Activated CD8-positive, alpha-beta memory T cell treated with anti-CD3 and anti-CD28 coated beads, Interleukin-2, amount 50 U/mL, for 4 hours (primary cell): ENCODE measurements around the gene NEDD4.
"Not testable (repeated sequence)": the region's sequence is repeated elsewhere in the genome, so short reads cannot be mapped to it uniquely, and the experiment has no call there.

Experiments
- DNase-seq: peaks from one replicate; pipeline ENCODE4 v3.0.0-alpha.2; 2020

NEDD4 gene

DNA sequence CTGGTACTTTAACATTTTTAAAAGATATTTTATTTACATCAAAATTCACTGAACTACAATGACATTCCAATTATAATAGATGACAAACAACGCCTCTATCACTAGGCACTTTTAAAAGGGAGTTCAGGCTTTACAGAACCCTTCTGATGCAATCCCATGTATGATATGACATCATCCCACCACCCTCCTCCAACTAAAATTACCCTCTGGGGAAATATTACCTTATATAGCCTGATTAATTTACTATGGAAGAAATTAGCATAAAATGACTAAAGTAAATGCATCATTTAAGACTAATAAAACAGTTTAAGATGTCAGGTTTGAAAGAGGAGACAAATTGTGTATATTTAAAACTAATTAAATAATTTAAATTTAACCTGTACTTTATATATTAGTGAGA lies 10.4 kb upstream of the NEDD4 start:
- not testable (repeated sequence) for DNase-seq

DNA sequence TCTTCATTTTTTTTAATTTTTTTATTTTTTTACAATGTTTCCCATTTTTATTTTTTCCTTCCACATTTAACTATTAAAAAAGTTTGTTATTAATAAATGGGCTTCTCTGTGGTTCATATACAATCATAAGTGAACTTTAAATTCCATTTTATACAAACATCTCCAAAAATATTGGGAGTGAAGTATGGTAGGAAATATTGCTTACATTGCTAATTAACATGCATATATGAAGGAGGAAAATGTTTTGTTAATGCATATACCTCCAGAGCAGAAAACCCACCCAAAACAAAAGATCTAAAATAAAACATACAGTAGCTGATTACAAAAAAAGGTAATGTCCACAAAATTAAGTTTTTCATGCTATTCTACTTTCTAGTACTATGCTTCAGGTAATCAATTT lies 9.9 kb upstream of the NEDD4 start:
- DNase-seq, result not testable (repeated sequence)

GRCh38 chr15:56001471-56002078 lies 8.2 kb upstream of the NEDD4 start:
- no peak for DNase-seq

DNA sequence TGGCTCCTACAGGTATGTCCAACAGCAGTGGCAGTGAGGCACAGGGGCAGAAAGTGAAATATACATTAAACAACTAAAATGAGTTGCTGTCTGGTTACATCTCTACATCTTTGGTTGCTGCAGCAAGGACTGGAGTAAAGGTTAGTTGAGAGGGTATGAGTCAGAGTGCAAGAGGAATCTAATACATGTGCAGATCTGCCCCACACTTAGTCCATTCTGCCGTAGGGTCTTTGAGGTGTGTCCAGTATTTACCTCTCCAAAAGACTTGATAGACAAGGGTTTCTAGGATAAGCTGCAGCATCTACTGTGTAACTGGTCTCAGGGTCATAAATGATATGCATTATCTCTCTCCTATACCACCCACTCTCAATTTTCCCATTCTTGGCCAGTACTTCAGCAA lies 6.2 kb upstream of the NEDD4 start:
- no peak for DNase-seq

DNA sequence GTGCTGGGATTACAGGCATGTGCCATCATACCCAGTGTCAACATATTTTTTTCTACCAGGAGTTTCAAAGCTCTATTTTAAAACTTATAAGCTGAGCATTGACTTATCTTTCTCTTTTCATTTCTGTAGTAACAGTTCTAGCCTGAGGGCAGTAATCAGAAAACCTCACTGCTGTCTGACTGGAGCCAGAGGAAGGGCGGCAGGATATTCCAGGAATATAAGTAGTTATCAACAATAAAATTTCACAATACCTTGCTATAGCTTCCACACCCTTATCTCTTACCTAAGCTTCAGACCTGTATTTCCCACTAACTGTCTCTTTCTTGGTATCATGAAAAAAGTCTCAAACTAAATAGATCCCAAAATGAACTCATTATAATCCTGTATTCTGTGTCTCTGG lies 5.1 kb upstream of the NEDD4 start:
- DNase-seq, result no peak

DNA sequence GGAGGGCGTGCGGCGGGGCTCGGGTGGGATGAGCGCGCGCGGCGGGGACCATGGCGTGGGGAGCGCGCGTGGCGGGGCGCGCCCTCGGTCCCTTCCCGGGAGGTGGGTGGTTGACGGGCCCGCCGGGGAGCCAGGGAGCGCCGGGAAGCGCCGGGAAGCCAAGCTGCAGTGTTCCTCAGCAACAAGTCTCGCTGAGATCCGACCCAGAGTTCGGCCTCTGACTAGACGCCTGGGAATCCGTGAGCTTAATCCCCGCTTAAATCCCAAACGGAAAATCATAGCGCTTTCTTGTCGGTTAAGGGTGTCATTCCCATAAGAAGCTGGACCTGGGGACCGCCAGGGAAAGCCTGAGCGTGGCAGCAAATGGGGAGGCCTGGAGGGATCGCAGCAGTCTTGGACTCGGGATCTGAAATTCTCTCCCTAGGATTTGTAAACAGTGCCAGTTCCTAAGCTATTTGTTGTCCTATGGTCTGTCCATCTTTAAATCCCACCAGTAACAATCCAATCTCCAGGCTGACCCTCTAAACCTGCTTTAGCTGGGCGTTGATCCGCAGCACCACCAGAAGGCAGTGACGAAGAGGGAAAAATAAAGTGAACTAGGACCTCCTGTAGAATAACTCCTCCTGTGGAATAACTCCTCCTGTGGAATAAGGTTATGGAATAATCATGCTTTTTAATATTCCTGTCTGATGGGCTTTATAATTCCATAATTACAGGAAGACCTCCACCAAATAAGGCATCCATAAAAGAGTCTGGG lies 570 bp upstream of the NEDD4 start:
- no peak for DNase-seq

- DNase-seq, result no peak
These were observed 672 bp downstream of the NEDD4 start for GRCh38 chr15:55992769-55993110.

GRCh38 chr15:55991802-55992768 lies 1.3 kb downstream of the NEDD4 start:
- no peak for DNase-seq

GRCh38 chr15:55990998-55991397 lies 2.4 kb downstream of the NEDD4 start:
- DNase-seq, result no peak

DNA sequence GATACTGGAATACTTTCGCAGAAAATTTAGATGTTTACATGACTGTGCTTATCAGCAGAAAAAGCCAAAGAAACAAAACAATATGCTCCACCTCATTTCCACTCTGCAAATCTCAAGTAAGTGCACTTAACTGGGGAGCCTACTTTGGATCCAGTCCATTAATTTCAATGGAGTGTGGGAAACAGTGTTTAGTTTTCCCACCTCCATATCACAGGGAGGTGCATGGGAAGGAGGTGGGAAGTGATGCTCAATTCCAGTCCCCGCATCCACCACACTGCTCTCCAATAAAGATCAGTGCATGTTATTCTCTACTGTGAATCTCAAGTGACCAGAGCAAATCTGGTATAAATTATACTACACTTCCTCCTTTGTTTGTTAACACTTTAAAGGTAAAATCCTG lies 2.9 kb downstream of the NEDD4 start:
- no peak for DNase-seq

- DNase-seq, result no peak
These were observed 4.0 kb downstream of the NEDD4 start for GRCh38 chr15:55989383-55989782.

DNA sequence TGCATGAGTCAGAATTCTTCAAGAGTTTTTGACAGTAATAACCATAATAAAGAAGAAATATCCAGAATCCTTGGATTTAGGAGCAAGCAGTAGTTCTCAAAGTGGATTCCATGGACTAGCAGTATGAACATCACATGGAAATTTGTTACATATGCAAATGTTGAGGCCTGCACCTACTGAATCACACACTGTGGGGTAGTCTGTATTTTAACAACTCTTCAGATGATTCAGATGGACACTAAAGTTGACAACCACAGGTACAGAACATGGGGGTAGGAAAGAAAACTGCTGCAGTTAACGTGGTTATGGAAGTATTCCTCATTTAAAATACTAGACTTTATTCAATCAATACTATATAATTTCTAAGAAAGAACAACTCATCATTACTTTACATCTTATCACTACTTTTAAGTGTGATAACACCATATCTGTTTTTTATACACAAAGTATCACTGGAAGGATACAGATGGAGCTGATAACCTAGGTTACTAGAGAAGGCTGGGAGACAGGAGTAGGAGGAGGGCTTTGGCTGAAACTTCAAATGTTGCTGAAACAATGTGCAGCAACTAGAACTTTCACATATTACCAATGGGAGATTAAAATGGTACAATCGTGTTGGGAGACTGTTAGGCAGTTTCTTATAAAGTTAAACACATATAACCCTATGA lies 11.7 kb downstream of the NEDD4 start:
- DNase-seq, result no peak

DNA sequence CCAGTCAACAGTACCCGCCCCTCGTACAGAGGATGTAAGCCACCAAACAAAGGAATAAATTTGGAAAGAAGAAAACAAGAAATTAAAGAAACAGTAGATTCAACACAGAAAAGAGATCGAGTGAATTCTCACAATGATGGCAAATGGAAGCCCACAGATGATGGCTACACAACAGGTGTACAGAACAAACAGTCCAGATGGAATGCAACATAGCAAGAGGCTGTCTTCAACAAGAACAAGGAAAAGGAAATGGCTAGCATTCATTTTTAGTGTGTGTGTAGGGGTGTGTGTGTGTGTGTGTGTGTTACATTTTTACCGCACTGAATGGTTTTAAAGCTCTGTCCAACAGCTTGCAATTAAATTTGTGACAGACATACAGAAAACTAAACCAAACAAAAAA lies 12.9 kb downstream of the NEDD4 start:
- no peak for DNase-seq

DNA sequence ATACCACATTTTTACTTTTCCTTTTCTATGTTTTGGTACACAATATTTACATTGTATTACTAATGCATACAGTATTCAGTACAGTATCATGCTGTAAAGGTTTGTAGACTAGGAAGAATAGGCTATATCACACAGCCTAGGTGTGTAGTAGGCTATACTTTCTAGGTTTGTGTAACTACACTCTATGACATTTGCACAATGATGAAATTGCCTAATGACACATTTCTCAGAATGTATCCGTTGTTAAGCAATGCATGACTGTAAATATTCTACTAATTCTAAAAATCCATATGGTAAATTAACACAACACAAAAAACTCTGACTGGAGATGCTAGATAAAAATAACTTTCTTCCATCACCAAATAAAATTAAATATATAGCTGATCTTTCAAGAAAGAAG lies 16.2 kb downstream of the NEDD4 start:
- no peak for DNase-seq

- no peak for DNase-seq
These were observed 23.1 kb downstream of the NEDD4 start for GRCh38 chr15:55970286-55970685.

GRCh38 chr15:55969582-55969981 lies 23.8 kb downstream of the NEDD4 start:
- no peak for DNase-seq

- no peak for DNase-seq
These were observed 24.5 kb downstream of the NEDD4 start for GRCh38 chr15:55968923-55969322.

DNA sequence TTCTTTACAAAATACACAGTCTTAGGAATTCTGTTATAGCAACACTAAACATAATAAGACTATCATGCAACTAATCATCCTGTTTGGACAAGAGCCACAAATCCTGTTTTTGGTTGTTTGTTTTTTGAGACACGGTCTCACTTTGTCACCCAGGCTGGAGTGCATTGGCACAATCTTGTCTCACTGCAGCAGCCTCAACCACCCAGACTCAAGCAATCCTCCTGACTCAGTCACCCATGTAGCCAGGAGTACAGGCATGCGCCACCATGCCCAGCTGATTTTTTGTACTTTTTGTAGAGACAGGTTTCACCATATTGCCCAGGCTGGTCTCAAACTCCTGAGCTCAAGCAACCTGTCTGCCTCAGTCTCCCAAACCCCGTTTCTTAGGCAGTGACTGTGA lies 28.3 kb downstream of the NEDD4 start:
- no peak for DNase-seq

- no peak for DNase-seq
These were observed 32.5 kb downstream of the NEDD4 start for GRCh38 chr15:55960946-55961345.

- DNase-seq, result no peak
These were observed 33.5 kb downstream of the NEDD4 start for GRCh38 chr15:55959744-55960447.

DNA sequence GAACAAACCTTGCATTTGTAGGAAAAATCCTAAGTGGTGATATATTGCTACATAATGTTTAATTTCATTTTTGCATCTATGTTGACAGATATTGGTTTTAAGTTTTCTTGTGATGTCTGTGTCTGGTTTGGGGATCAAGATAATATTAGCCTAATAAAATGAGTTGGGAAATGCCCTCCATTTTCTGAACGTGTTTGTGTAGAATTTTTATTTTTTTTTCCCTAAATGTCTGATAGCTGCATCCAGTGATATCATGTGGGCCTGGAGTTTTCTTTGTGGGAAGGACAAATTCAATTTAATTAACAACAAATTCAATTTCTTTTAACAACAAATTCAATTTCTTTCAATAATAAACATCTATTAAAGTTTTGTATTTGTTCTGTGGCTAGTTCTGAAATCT lies 35.1 kb downstream of the NEDD4 start:
- no peak for DNase-seq

DNA sequence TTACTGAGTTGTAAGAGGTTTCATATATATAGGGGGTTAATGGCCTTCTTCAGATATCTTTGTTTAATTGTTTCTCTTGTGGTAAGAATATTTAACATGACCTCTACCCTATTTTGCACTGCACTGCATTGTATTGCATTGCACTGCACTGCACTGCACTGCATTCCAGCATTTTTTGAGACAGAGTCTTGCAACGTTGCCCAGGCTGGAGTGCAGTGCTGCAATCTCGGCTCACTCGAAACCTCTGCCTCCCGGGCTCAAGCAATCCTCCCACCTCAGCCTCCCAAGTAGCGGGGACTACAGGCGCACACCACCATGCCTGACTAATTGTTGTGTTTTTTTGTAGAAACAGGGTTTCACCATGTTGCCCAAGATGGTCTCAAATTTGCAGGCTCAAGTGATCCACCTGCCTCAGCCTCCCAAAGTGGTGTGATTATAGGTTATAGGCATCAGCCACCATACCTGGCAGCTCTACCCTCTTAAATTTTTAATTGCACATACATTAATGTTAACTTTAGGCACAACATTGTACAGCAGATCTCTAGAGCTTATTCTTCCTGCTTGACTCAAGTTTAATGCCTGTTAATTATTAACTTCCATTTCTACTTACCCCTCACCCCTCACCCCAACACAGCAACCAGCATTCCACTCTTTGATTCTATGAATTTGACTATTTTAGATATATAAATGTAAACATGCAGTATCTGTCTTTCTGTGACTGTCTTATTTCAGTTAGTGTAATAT lies 38.4 kb downstream of the NEDD4 start:
- no peak for DNase-seq
